ENCODE data around the gene BPIFB3. TPM values are rescaled to one million over a fixed set of nuclear protein-coding genes. Genes with fewer than 3 reads are reported as not detected.

The BPIFB3 gene
- total and polyA plus RNA-seq, 2 experiments from 2014 or later: not detected

- TF ChIP-seq POLR2AphosphoS5 (IDR thresholded peaks at IDR 0.05; ENCODE audit: low read depth): no peak
- TF ChIP-seq ZNF331 (CRISPR knock-in tag; IDR thresholded peaks at IDR 0.05; ENCODE audit: low read depth): no peak
- TF ChIP-seq EZH2 (IDR thresholded peaks at IDR 0.05; ENCODE audit: low read depth, unreplicated experiment): no peak
Measured at GRCh38 chr20:33054381-33054780, 678 bp downstream of the BPIFB3 start (continued).

- TF ChIP-seq CREB1 (CRISPR knock-in tag; IDR thresholded peaks at IDR 0.05; ENCODE audit: low read depth) (no peak), JUNB (IDR thresholded peaks at IDR 0.05; ENCODE audit: unreplicated experiment) (no peak), POLR2AphosphoS5 (IDR thresholded peaks at IDR 0.05; ENCODE audit: low read depth) (no peak), EZH2 (IDR thresholded peaks at IDR 0.05; ENCODE audit: low read depth, unreplicated experiment) (no peak), ZNF331 (CRISPR knock-in tag; IDR thresholded peaks at IDR 0.05; ENCODE audit: low read depth) (no peak), NANOG (IDR thresholded peaks at IDR 0.05; ENCODE audit: borderline replicate concordance) (no peak), EZH2phosphoT487 (IDR thresholded peaks at IDR 0.05; ENCODE audit: unreplicated experiment) (no peak), STAT1 (IDR thresholded peaks at IDR 0.05; ENCODE audit: unreplicated experiment) (no peak)
- TF ChIP-seq, protein P1, sequence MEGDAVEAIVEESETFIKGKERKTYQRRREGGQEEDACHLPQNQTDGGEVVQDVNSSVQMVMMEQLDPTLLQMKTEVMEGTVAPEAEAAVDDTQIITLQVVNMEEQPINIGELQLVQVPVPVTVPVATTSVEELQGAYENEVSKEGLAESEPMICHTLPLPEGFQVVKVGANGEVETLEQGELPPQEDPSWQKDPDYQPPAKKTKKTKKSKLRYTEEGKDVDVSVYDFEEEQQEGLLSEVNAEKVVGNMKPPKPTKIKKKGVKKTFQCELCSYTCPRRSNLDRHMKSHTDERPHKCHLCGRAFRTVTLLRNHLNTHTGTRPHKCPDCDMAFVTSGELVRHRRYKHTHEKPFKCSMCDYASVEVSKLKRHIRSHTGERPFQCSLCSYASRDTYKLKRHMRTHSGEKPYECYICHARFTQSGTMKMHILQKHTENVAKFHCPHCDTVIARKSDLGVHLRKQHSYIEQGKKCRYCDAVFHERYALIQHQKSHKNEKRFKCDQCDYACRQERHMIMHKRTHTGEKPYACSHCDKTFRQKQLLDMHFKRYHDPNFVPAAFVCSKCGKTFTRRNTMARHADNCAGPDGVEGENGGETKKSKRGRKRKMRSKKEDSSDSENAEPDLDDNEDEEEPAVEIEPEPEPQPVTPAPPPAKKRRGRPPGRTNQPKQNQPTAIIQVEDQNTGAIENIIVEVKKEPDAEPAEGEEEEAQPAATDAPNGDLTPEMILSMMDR (conservative IDR thresholded peaks at IDR 0.05; ENCODE audit: low read depth in 2 of 2): no peak
- TF ChIP-seq, protein P2, sequence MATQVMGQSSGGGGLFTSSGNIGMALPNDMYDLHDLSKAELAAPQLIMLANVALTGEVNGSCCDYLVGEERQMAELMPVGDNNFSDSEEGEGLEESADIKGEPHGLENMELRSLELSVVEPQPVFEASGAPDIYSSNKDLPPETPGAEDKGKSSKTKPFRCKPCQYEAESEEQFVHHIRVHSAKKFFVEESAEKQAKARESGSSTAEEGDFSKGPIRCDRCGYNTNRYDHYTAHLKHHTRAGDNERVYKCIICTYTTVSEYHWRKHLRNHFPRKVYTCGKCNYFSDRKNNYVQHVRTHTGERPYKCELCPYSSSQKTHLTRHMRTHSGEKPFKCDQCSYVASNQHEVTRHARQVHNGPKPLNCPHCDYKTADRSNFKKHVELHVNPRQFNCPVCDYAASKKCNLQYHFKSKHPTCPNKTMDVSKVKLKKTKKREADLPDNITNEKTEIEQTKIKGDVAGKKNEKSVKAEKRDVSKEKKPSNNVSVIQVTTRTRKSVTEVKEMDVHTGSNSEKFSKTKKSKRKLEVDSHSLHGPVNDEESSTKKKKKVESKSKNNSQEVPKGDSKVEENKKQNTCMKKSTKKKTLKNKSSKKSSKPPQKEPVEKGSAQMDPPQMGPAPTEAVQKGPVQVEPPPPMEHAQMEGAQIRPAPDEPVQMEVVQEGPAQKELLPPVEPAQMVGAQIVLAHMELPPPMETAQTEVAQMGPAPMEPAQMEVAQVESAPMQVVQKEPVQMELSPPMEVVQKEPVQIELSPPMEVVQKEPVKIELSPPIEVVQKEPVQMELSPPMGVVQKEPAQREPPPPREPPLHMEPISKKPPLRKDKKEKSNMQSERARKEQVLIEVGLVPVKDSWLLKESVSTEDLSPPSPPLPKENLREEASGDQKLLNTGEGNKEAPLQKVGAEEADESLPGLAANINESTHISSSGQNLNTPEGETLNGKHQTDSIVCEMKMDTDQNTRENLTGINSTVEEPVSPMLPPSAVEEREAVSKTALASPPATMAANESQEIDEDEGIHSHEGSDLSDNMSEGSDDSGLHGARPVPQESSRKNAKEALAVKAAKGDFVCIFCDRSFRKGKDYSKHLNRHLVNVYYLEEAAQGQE (IDR thresholded peaks at IDR 0.05; ENCODE audit: unreplicated experiment): no peak
- TF ChIP-seq, protein P3, sequence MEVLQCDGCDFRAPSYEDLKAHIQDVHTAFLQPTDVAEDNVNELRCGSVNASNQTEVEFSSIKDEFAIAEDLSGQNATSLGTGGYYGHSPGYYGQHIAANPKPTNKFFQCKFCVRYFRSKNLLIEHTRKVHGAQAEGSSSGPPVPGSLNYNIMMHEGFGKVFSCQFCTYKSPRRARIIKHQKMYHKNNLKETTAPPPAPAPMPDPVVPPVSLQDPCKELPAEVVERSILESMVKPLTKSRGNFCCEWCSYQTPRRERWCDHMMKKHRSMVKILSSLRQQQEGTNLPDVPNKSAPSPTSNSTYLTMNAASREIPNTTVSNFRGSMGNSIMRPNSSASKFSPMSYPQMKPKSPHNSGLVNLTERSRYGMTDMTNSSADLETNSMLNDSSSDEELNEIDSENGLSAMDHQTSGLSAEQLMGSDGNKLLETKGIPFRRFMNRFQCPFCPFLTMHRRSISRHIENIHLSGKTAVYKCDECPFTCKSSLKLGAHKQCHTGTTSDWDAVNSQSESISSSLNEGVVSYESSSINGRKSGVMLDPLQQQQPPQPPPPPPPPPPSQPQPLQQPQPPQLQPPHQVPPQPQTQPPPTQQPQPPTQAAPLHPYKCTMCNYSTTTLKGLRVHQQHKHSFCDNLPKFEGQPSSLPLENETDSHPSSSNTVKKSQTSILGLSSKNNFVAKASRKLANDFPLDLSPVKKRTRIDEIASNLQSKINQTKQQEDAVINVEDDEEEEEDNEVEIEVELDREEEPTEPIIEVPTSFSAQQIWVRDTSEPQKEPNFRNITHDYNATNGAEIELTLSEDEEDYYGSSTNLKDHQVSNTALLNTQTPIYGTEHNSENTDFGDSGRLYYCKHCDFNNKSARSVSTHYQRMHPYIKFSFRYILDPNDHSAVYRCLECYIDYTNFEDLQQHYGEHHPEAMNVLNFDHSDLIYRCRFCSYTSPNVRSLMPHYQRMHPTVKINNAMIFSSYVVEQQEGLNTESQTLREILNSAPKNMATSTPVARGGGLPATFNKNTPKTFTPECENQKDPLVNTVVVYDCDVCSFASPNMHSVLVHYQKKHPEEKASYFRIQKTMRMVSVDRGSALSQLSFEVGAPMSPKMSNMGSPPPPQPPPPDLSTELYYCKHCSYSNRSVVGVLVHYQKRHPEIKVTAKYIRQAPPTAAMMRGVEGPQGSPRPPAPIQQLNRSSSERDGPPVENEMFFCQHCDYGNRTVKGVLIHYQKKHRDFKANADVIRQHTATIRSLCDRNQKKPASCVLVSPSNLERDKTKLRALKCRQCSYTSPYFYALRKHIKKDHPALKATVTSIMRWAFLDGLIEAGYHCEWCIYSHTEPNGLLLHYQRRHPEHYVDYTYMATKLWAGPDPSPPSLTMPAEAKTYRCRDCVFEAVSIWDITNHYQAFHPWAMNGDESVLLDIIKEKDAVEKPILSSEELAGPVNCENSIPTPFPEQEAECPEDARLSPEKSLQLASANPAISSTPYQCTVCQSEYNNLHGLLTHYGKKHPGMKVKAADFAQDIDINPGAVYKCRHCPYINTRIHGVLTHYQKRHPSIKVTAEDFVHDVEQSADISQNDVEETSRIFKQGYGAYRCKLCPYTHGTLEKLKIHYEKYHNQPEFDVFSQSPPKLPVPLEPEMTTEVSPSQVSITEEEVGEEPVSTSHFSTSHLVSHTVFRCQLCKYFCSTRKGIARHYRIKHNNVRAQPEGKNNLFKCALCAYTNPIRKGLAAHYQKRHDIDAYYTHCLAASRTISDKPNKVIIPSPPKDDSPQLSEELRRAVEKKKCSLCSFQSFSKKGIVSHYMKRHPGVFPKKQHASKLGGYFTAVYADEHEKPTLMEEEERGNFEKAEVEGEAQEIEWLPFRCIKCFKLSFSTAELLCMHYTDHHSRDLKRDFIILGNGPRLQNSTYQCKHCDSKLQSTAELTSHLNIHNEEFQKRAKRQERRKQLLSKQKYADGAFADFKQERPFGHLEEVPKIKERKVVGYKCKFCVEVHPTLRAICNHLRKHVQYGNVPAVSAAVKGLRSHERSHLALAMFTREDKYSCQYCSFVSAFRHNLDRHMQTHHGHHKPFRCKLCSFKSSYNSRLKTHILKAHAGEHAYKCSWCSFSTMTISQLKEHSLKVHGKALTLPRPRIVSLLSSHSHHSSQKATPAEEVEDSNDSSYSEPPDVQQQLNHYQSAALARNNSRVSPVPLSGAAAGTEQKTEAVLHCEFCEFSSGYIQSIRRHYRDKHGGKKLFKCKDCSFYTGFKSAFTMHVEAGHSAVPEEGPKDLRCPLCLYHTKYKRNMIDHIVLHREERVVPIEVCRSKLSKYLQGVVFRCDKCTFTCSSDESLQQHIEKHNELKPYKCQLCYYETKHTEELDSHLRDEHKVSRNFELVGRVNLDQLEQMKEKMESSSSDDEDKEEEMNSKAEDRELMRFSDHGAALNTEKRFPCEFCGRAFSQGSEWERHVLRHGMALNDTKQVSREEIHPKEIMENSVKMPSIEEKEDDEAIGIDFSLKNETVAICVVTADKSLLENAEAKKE (CRISPR knock-in tag; IDR thresholded peaks at IDR 0.05): no peak
- TF ChIP-seq, protein P4, sequence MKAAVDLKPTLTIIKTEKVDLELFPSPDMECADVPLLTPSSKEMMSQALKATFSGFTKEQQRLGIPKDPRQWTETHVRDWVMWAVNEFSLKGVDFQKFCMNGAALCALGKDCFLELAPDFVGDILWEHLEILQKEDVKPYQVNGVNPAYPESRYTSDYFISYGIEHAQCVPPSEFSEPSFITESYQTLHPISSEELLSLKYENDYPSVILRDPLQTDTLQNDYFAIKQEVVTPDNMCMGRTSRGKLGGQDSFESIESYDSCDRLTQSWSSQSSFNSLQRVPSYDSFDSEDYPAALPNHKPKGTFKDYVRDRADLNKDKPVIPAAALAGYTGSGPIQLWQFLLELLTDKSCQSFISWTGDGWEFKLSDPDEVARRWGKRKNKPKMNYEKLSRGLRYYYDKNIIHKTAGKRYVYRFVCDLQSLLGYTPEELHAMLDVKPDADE (IDR thresholded peaks at IDR 0.05): no peak
- Mint-ChIP-seq H3K4me1 (peaks cover 6% of the 10 kb centered on the region; the same call in 1 of the 3 replicates), H3K27me3 (ENCODE audit: insufficient read depth, low read depth, poor library complexity) (peaks cover 5% of the 10 kb centered on the region), H3K9me3 (no peaks in the 10 kb centered on the region), H3K27ac (no peak overlapping the region), H3K36me3 (ENCODE audit: low read depth) (no peaks in the 10 kb centered on the region), H3K4me3 (no peak overlapping the region)
- H3K4me3 ChIP-seq: no peak overlapping the region
- no peaks in the 10 kb centered on the region for H4K20me1 ChIP-seq (replicated peaks; ENCODE audit: insufficient read depth)
- H2AFZ ChIP-seq: no peak overlapping the region
- H3K27me3 ChIP-seq (ENCODE audit: insufficient read depth): no peaks in the 10 kb centered on the region
- DNase-seq (ENCODE audit: low spot score): no peak
- H3K36me3 ChIP-seq (ENCODE audit: insufficient read depth): no peaks in the 10 kb centered on the region
- H3K79me2 ChIP-seq (replicated peaks; ENCODE audit: insufficient read depth): no peaks in the 10 kb centered on the region
- no peaks in the 10 kb centered on the region for H3K9me2 ChIP-seq (ENCODE audit: insufficient read depth)
- H3K4me1 ChIP-seq (ENCODE audit: insufficient read depth): no peaks in the 10 kb centered on the region
- H3K27ac ChIP-seq (ENCODE audit: low read depth): no peak overlapping the region
- ATAC-seq: no peak
- H3K4me2 ChIP-seq: no peak overlapping the region
- H3F3A ChIP-seq (replicated peaks; ENCODE audit: low read depth): no peaks in the 10 kb centered on the region
Measured at GRCh38 chr20:33054791-33055190, 1.1 kb downstream of the BPIFB3 start.

Data from GM23338 (cell line).